HepG2 (cell line): ENCODE results near the gene PIK3R5. TPM values are rescaled to one million over a fixed set of nuclear protein-coding genes. Genes with fewer than 3 reads are reported as not detected.
A peak's percentile ranks its signal among the peaks of the same experiment; 100 is the strongest.
"Not testable (repeated sequence)": the region's sequence is repeated elsewhere in the genome, so short reads cannot be mapped to it uniquely, and the experiment has no call there.

Experiments used
- ATAC-seq: fragments of 200-7000 bp; cut with Tn5 transposase; 3 replicates; pipeline ENCODE4 v1.9.1; 2020; ENCODE audit warnings: mild to moderate bottlenecking, moderate library complexity
- BruUV-seq: library from RNA; stranded (reverse); fragments of 400-500 nt; replicated peaks from 2 replicates; lab custom pipeline; 2021; lab: Mats Ljungman, UMichigan
- CTCF ChIA-PET: fragments of 300-600 bp; formaldehyde crosslinking; extraction: SDS; loops from one replicate; lab custom pipeline; 2021; ENCODE audit warnings: low total read pairs, inconsistent platforms, low intra/inter-chr PET ratio; lab: Yijun Ruan, JAX
- POLR2A ChIA-PET: fragments of 350-600 bp; sonication (Branson Sonifier 250); formaldehyde crosslinking; loops from one replicate; lab custom pipeline; 2020; ENCODE audit warnings: antibody characterized with exemption, inconsistent platforms; lab: Yijun Ruan, JAX
- DNase-seq: peaks from one replicate; pipeline ENCODE4 v3.0.0-alpha.2; 2015; ENCODE audit warnings: low spot score
- FAIRE-seq: peaks from 3 replicates; lab custom pipeline; 2011; peaks lifted over from hg19 to GRCh38; lab: Jason Lieb, UNC
- H2AFZ ChIP-seq: one replicate; pipeline ENCODE4 v1.6.1; 2011; ENCODE audit warnings: low read length, inconsistent platforms
- H3K27ac ChIP-seq: fragments of 300-600 bp; 3 replicates; pipeline ENCODE4 v1.8.0; 2011; ENCODE audit warnings: mixed run types, mild to moderate bottlenecking, mixed read lengths, low read length, inconsistent platforms; ENCODE audit not compliant: insufficient read depth; ENCODE audit errors: extremely low read length
- H3K27me3 ChIP-seq, 2 experiments: fragments of 200-600 bp in 1 of 2; 2 replicates in 1 of 2; 3 replicates in 1 of 2; pipeline versions ENCODE4 v1.6.0 to v1.8.0; 2011; ENCODE audit warnings: low read length in 2 of 2, mild to moderate bottlenecking in 2 of 2, moderate library complexity in 2 of 2, inconsistent platforms in 1 of 2; ENCODE audit not compliant: insufficient read depth in 2 of 2, control insufficient read depth in 1 of 2
- H3K36me3 ChIP-seq, 2 experiments: fragments of 200-600 bp in 1 of 2; replicated peaks in 1 of 2; 2 replicates in 1 of 2; 3 replicates in 1 of 2; pipeline versions ENCODE4 v1.5.1 to v1.8.0; 2011; ENCODE audit warnings: low read length in 2 of 2, inconsistent platforms in 1 of 2; ENCODE audit not compliant: insufficient read depth in 2 of 2, control insufficient read depth in 1 of 2
- H3K4me1 ChIP-seq: 2 replicates; pipeline ENCODE4 v1.5.1; 2012; ENCODE audit warnings: low read length, inconsistent platforms; ENCODE audit not compliant: insufficient read depth
- H3K4me2 ChIP-seq: 2 replicates; pipeline ENCODE4 v1.6.0; 2011; ENCODE audit warnings: low read depth, low read length, inconsistent platforms
- H3K4me3 ChIP-seq, 3 experiments: fragments of 200-600 bp in 1 of 3; sonication (generic), shearing (Covaris generic) in 1 of 3; replicated peaks in 1 of 3; 2 replicates each; pipeline ENCODE4 v1.5.1; 2011 to 2016; ENCODE audit warnings: low read length in 3 of 3, inconsistent platforms in 2 of 3, low read depth in 2 of 3, mild to moderate bottlenecking in 2 of 3, control low read depth in 1 of 3, mixed read lengths in 1 of 3; ENCODE audit not compliant: insufficient read depth in 1 of 3
- H3K79me2 ChIP-seq: one replicate; pipeline ENCODE4 v1.6.1; 2011; ENCODE audit warnings: low read length, inconsistent platforms; ENCODE audit not compliant: insufficient read depth
- H3K9ac ChIP-seq: 2 replicates; pipeline ENCODE4 v1.6.0; 2011; ENCODE audit warnings: mild to moderate bottlenecking, low read depth, low read length, inconsistent platforms; ENCODE audit not compliant: insufficient read depth
- H3K9me3 ChIP-seq: 2 replicates; pipeline ENCODE4 v1.5.1; 2012; ENCODE audit warnings: mild to moderate bottlenecking, low read length
- H4K20me1 ChIP-seq: 2 replicates; pipeline ENCODE4 v1.6.0; 2011; ENCODE audit warnings: inconsistent platforms, mild to moderate bottlenecking, low read length, moderate library complexity; ENCODE audit not compliant: insufficient read depth
- FOXP1 ChIP-seq, 2 experiments: fragments of 450-650 bp in 1 of 2; IDR thresholded peaks; 2 replicates each; pipeline ENCODE4 v1.6.1; 2017 to 2018; ENCODE audit warnings: antibody characterized with exemption in 1 of 2
- HIC2 ChIP-seq: sonication (generic); formaldehyde crosslinking; IDR thresholded peaks from 2 replicates; pipeline ENCODE4 v1.9.0; 2022; ENCODE audit warnings: low read depth, missing genetic modification reagents
- MXD4 ChIP-seq: IDR thresholded peaks from 2 replicates; pipeline ENCODE4 v1.6.1; 2016; ENCODE audit warnings: mild to moderate bottlenecking, missing biosample characterization, missing genetic modification reagents
- NAIF1 ChIP-seq: sonication (generic); formaldehyde crosslinking; IDR thresholded peaks from 2 replicates; pipeline ENCODE4 v1.5.0; 2020; ENCODE audit warnings: mild to moderate bottlenecking, missing genetic modification reagents, borderline replicate concordance
- NR2F1 ChIP-seq, 2 experiments: fragments of 450-650 bp in 1 of 2; formaldehyde crosslinking in 1 of 2; IDR thresholded peaks; 2 replicates each; pipeline versions ENCODE4 v1.5.0 to v1.6.1; 2016 to 2020; ENCODE audit warnings: mild to moderate bottlenecking in 1 of 2, missing compliant biosample characterization in 1 of 2, missing genetic modification reagents in 1 of 2, moderate library complexity in 1 of 2
- SMARCC2 ChIP-seq: fragments of 450-650 bp; IDR thresholded peaks from 2 replicates; pipeline ENCODE4 v1.6.1; 2017; ENCODE audit warnings: antibody characterized with exemption, mild to moderate bottlenecking
- ZNF275 ChIP-seq: sonication (generic); formaldehyde crosslinking; IDR thresholded peaks from 2 replicates; pipeline ENCODE4 v1.8.0; 2022; ENCODE audit warnings: missing genetic modification reagents, mild to moderate bottlenecking, inconsistent platforms, borderline replicate concordance
- ZNF3 ChIP-seq: IDR thresholded peaks from 2 replicates; pipeline ENCODE4 v1.7.0; 2017; ENCODE audit warnings: inconsistent platforms
- ZNF329 ChIP-seq: sonication (generic); formaldehyde crosslinking; IDR thresholded peaks from 2 replicates; pipeline ENCODE4 v1.9.0; 2021; ENCODE audit warnings: low read depth, mild to moderate bottlenecking, missing genetic modification reagents
- ZNF432 ChIP-seq: sonication (generic); formaldehyde crosslinking; IDR thresholded peaks from 2 replicates; pipeline ENCODE4 v1.5.0; 2020; ENCODE audit warnings: missing genetic modification reagents, mild to moderate bottlenecking, borderline replicate concordance
- ZNF746 ChIP-seq: sonication (generic); formaldehyde crosslinking; IDR thresholded peaks from 2 replicates; pipeline ENCODE4 v1.8.0; 2022; ENCODE audit warnings: mild to moderate bottlenecking, missing genetic modification reagents
- WGBS: methylation state at CpG from one replicate; pipeline ENCODE4 v1.1.6; 2017; ENCODE audit warnings: low lambda C conversion rate; 5-methylcytosine and 5-hydroxymethylcytosine counted together
- in situ Hi-C: cut with HindIII; loops from 2 replicates; pipeline ENCODE4 v1.10.0; 2017; ENCODE audit warnings: low pct_unique_long_range_greater_than_20kb; ENCODE audit not compliant: extremely low pct_ligation_motif_present
- intact Hi-C: fragments of 100-400 bp; cut with micrococcal nuclease; formaldehyde crosslinking; loops from one replicate; pipeline ENCODE4 v1.10.0; 2022; ENCODE audit not compliant: unreplicated experiment
- polyA plus RNA-seq, 8 experiments: library from polyadenylated mRNA; depleted of rRNA in 3 of 8; stranded (reverse) in 7 of 8; unstranded in 1 of 8; fragments of >200 nt; fragmentation: Illumina TruSeq in 4 of 8; extraction: Trizol in 4 of 8; gene quantifications; 2 replicates each; pipeline versions ENCODE4 v1.2.1 to v1.2.3, GENCODE V29; 2011 to 2016; ENCODE audit warnings: low read depth in 4 of 8, missing spikeins in 1 of 8, mixed read lengths in 1 of 8; ENCODE audit not compliant: insufficient read depth in 1 of 8
- total RNA-seq, 5 experiments: library from RNA; depleted of rRNA; stranded (reverse); fragments of >200 nt; fragmentation: Illumina TruSeq; extraction: Trizol; gene quantifications; 2 replicates each; pipeline ENCODE4 v1.2.3, GENCODE V29; 2016; ENCODE audit warnings: low read depth in 1 of 5

PIK3R5 gene
- total and polyA plus RNA-seq, 2 of the 13 experiments (the other 11 are each of a cell fraction or from before 2014, with no cell fraction given): not detected

- ATAC-seq (no peak), DNase-seq (no peak), FAIRE-seq (no peak)
- 12% methylated on average over 4 of the region's 4 CpGs for WGBS
- H3K9ac ChIP-seq: no peak overlapping the region
- H3K36me3 ChIP-seq: no peaks in the 10 kb centered on the region
- intact Hi-C loops: no loop called here
- no peaks in the 10 kb centered on the region for H3K79me2 ChIP-seq
- H3K4me3 ChIP-seq: no peak overlapping the region
- no TSS peak for BruUV-seq
- no peak overlapping the region for H3K27ac ChIP-seq
- H3K4me1 ChIP-seq: no peaks in the 10 kb centered on the region
- TF ChIP-seq SMARCC2 (no peak), ZNF746 (no peak), ZNF275 (CRISPR knock-in tag) (no peak), MXD4 (CRISPR knock-in tag) (no peak), HIC2 (CRISPR knock-in tag) (no peak), FOXP1 (IDR thresholded peaks at IDR 0.05) (no peak), FOXP1 (CRISPR knock-in tag; IDR thresholded peaks at IDR 0.05) (peak; percentile 30; the same call in 1 of the 2 replicates), NAIF1 (CRISPR knock-in tag) (no peak), NR2F1 (CRISPR knock-in tag; IDR thresholded peaks at IDR 0.05) (no peak), ZNF3 (CRISPR knock-in tag) (no peak), ZNF432 (CRISPR knock-in tag) (peak; percentile 87), ZNF329 (no peak)
- POLR2A ChIA-PET: no interaction called here
- H2AFZ ChIP-seq: no peak overlapping the region
- CTCF ChIA-PET: no interaction called here
- H3K4me2 ChIP-seq: no peak overlapping the region
- no peaks in the 10 kb centered on the region for H4K20me1 ChIP-seq
- H3K9me3 ChIP-seq: no peaks in the 10 kb centered on the region
- in situ Hi-C loops: loop anchor here (25.0 kb wide), 1 partner anchor 302 kb away; no protein-coding TSS in a partner anchor
- H3K27me3 ChIP-seq: peaks cover 0 to 3% of the 10 kb centered on the region in 2 experiments; a peak in 1 of 5 replicates
These were observed 19.7 kb upstream of the PIK3R5 start for GRCh38 chr17:8985054-8985701.

GRCh38 chr17:8984225-8984624 is 18.7 kb upstream of the PIK3R5 start:
- 12% methylated on average over 5 of the region's 5 CpGs for WGBS
- in situ Hi-C loops: loop anchor here (25.0 kb wide), 1 partner anchor 303 kb away; no protein-coding TSS in a partner anchor
- H3K27ac ChIP-seq, H3K4me1 ChIP-seq, CTCF ChIA-PET, H2AFZ ChIP-seq, H3K4me2 ChIP-seq, BruUV-seq, H4K20me1 ChIP-seq, H3K4me3 ChIP-seq, FAIRE-seq, H3K9ac ChIP-seq, H3K9me3 ChIP-seq, H3K79me2 ChIP-seq, H3K27me3 ChIP-seq, intact Hi-C loops, DNase-seq, H3K36me3 ChIP-seq, ATAC-seq, POLR2A ChIA-PET: not testable (repeated sequence)
